GM10847 (cell line): Measurements from ENCODE around the gene MBNL3.

ENCODE experiments used
- POLR2A ChIP-seq: IDR thresholded peaks from 2 replicates; pipeline ENCODE4 v1.6.1; 2011; ENCODE audit not compliant: insufficient read length; ENCODE audit errors: extremely low read depth

Gene MBNL3

GRCh38 chrX:132406106-132406505 is 82.7 kb downstream of the MBNL3 start:
- TF ChIP-seq POLR2A: no peak

- no peak for TF ChIP-seq POLR2A
Observed at GRCh38 chrX:132404266-132404665, 84.6 kb downstream of the MBNL3 start.

- TF ChIP-seq POLR2A: no peak
Observed at GRCh38 chrX:132401935-132402334, 86.9 kb downstream of the MBNL3 start.

- TF ChIP-seq POLR2A: no peak
Observed at GRCh38 chrX:132400706-132401105, 88.1 kb downstream of the MBNL3 start.

- no peak for TF ChIP-seq POLR2A
Observed at GRCh38 chrX:132395645-132396044, 93.2 kb downstream of the MBNL3 start.

- no peak for TF ChIP-seq POLR2A
Observed at GRCh38 chrX:132395026-132395425, 93.8 kb downstream of the MBNL3 start.

- no peak for TF ChIP-seq POLR2A
Observed at GRCh38 chrX:132394591-132394990, 94.2 kb downstream of the MBNL3 start.

GRCh38 chrX:132393992-132394391 is 94.8 kb downstream of the MBNL3 start:
- TF ChIP-seq POLR2A: no peak

- TF ChIP-seq POLR2A: no peak
Observed at GRCh38 chrX:132393485-132393884, 95.4 kb downstream of the MBNL3 start.

- no peak for TF ChIP-seq POLR2A
Observed at GRCh38 chrX:132393085-132393484, 95.8 kb downstream of the MBNL3 start.

GRCh38 chrX:132390792-132391191 is 98.0 kb downstream of the MBNL3 start:
- no peak for TF ChIP-seq POLR2A

- no peak for TF ChIP-seq POLR2A
Observed at GRCh38 chrX:132389480-132389879, 99.4 kb downstream of the MBNL3 start.

GRCh38 chrX:132388371-132388770 is 100.5 kb downstream of the MBNL3 start:
- no peak for TF ChIP-seq POLR2A

GRCh38 chrX:132384301-132384700 is 104.5 kb downstream of the MBNL3 start:
- no peak for TF ChIP-seq POLR2A

- TF ChIP-seq POLR2A: no peak
Observed at GRCh38 chrX:132382068-132382467, 106.8 kb downstream of the MBNL3 start.

GRCh38 chrX:132378281-132378680 is 110.6 kb downstream of the MBNL3 start:
- no peak for TF ChIP-seq POLR2A

- TF ChIP-seq POLR2A: no peak
Observed at GRCh38 chrX:132375941-132376340, 112.9 kb downstream of the MBNL3 start.

GRCh38 chrX:132373610-132374009 is 115.2 kb downstream of the MBNL3 start:
- no peak for TF ChIP-seq POLR2A
